HG03457 (cell line): ENCODE data around the gene KIT.

ENCODE experiments used
- ATAC-seq: cut with Tn5 transposase; IDR thresholded peaks from one replicate; pipeline ENCODE4 v1.9.1; 2021; ENCODE audit warnings: moderate number of reproducible peaks; ENCODE audit not compliant: unreplicated experiment

Gene KIT

DNA sequence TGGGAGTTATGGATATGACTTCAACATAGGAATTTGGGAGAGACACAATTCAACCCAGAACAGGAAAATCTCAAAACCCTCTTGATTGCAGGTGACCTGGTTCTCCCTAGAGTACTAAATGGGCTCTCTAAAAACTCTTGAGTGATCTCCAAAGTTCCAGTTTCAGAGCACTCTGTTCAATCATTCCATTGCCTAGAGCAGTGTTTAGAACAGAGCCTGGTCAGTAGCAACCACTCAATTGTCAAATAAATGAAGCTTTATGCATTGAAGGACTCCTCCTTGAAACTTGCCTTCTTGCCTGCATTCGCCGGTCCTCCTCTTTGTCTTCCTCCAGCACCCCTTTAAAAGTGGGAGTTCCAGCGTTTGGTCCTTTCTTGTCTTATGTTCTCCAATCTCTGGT lies 85.8 kb downstream of the KIT start:
- ATAC-seq = no peak

DNA sequence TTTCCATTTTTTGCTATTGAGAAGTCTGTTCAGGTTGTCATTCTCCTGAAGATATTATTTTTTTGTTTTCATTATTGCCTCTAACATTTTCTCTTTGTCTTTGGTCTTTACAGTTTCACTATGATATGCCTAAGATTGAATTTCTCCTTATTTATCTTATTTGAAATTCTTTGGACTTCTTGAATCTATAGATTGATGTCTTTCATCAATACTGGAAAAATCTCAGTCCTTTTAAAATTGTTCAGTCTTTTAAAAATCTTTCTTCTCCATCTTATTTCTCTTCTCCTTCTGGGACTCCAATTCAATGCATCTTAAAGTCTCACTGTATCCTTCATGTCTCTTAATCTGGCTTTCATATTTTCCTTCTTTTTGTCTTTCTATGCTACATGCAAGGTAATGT lies 86.7 kb downstream of the KIT start:
- ATAC-seq = no peak

DNA sequence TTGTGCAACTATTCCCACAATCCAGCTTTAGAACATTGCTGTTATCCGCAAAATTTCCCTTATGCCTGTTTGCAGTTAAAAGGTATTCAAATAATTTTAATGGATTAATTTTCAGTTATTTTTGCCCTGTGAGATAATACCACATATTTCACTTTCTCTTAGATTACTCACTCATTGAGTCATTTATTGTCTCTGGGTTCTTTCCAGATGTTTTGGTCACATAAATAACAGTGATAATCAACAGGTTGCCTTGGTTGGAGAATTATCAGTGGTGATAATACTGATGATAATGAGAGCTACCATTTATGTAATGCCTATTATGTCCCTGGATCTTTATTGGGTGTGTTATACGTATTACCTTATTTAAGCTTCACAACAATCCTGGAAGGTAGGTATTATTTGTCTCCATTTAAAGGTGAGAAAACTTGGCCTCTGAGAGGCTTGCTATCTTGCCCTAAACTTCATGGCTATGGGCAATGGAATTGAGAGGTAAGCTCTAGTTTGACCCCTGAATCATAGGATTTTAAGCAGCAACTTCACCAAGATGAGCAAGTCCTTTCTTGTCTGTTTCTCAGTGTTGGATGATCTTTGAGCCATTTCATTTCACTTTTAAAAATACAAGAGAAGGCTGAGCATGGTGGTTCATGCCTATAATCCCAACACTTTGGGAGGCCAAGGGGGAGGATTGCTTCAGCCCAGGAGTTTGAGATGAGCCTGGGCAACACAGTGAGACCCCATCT lies 87.4 kb downstream of the KIT start:
- ATAC-seq = no peak

DNA sequence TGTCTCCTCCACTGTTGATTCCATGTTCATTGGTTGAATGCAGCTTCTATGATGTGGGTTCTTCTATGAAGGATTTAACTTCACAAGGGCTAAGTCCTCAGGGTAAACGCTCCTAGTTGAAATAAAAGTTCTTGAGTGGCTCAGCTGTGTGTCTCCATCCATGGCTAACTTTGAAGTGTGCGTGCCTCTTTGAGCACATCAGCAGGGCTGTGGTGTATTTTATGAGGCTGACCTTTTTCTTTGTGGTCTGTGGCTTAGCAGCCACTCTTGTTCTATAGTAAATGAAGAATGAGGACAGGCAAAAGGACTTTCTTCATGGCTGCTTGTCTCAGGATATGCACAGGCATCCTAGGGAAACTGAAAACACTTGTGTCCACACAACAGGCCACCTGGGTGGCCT lies 88.5 kb downstream of the KIT start:
- ATAC-seq = peak; percentile 78

DNA sequence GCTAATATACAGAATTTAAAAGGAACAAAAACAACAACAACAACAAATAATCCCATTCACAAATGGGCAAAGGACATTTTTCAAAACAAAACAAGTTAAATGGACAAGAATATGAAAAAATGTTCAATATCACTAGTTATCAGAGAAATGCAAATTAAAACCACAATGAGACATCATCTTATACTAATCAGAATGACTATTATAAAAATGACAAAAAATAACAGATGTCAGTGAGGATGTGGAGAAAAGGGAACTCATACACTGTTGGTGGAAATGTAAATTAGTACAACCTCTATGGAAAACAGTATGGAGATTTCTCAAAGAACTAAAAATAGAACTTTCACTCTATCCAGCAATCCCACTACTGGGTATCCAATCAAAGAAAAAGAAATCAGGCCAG lies 92.6 kb downstream of the KIT start:
- no peak for ATAC-seq

DNA sequence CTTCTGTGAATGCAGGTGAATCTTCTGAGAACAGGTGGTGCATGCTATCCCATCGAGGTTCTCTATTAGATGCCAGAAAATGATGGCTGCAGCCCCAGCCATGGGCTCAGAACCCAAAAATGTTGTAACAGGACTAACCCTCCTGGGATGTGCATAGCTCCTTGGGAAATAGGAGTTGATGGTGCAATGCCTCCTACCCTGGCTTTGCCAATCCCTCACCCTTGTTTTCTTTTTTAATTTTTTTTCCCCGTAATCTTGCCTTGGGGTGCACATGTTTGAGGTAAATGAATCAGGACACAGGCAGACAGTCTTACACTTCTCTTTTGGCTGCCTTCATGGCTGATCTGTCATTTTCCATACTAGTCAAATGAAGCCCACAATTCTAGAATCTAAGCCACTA lies 96.6 kb downstream of the KIT start:
- no peak for ATAC-seq

DNA sequence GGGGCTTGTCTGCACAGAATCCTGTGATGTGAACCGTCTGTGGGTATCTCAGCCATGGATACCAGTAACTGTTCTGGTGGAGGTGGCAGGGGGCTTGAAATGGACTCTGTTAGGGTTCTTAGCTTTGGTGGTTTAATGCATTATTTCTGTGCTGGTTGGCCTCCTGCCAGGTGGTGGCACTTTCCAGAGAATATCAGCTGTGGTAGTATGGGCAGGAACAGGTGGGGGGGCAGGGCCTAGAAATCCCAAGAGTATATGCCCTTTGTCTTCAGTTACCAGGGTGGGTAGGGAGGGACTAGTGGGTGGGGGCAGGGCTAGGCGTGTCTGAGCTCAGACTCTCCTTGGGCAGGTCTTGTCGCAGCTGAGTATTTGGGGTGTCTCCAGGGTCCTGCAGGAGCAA lies 106.7 kb downstream of the KIT start:
- ATAC-seq = no peak

DNA sequence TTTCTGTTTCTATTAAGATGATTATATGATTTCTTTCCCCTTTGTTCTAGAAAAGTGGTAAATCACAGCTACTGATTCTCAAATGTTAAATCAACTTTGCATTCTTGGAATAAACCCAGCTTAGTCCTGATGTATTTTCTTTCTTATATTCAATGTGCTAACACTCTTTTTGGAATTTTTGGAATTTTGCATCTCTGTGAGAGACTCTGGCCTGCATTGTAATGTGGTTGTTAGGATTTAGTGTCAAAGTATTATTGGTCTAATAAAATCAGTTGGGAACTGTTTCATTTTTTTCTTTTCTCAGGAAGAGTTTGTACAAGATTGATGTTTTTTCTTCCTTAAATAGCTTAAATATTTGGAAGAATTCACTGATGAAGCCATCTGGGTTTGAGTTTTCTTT lies 109.6 kb downstream of the KIT start:
- ATAC-seq = no peak

DNA sequence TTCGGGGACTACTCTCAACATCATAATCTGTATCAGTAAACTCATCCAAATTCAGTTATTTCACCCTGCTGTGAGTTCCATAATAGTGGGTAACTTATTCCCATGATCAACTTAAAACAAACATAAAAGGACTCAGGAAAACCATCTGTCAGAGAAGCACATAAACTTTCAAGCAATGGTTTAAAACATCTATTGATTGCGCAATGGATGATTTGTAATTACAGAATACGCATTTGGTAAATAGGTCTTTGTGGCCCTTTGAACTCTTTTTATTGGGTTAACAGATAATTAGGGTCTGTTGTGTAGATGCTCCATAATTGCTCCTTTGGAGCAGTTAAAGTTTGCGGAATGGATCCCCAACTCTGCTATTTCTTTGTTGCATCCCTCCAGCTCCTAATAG lies 115.3 kb downstream of the KIT start:
- no peak for ATAC-seq

DNA sequence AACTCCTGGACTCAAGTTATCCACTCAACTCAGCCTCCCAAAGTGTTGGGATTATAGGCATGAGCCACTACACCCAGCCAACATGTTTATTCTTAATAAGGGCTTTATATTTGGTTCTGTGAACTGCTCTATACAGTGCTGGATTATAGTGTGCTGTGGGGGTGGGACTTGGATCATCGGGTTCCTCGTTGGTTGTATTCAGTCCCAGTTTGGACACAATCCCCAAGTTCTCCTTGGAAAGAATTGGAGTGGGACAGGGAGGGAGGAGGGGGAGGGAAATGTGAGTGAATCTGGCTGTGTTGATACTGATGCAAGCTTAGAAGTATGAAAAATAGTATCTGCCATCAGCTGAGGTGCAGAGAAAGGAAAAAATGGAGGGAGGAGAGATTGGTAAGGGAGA lies 121.3 kb downstream of the KIT start:
- no peak for ATAC-seq

DNA sequence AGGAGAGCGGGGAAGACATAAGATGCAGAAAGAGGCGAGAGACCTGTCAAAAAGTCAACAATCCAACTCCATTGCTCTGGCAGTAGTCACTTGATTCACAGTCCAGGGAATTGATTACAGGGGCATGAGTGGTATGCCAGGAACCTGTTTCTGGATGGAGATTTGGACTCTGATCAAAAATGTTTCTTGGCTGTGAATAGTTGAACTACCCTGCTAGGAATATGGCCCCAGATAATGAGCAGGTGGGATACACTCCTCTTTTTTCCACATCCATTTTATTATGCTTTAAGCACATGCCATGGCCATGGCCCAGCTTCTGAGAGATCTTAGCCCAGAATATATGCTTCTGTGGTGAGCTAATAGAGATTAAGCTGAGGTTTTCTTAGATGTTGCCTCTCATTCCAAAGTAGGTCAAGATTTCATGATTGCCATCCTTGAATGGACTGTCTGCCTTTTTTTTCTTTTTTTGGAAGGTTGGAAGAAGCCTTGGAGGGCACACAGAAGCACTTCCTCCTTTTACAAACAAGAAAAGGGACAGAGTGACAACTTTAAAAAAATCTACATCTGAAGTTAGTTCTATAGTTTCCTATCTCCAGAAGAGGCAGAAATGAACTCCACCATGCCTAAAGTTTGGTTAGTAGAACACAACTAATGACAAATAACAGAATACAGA lies 121.9 kb downstream of the KIT start:
- no peak for ATAC-seq

DNA sequence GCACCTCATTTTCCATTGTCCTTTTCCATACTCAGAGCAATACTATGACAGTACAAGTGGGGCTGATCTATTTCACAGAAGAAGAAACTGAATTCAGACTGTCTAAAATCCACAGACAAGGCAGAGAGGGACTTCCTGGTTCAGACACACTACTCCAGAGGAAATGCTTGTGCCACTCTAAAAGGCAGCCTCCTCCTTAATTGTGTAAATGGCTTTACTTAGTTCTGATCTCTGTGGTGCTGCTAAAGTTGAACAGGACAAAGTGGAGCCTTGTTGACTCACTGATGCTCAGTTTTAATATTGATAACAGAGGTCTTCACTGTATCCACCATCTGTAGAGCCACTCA lies 122.4 kb downstream of the KIT start:
- no peak for ATAC-seq

DNA sequence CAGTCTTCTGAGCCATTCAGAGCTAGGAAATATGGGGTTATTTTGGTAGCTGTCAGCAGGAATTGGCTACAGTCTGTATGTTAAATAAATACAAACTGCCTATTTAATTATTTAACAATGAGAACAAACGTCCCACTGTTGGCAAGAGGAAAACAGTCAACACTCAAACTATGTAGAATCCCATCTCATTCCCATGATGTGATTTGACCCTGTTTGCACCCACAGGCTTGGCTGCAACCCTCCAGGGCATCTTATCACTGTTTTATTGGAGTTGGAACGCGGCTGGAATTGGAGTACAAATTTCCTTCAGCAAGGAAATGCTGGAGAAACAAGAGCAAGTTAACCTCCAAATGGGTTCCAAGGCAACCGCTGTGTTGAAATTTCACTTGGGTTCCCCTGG lies 124.0 kb downstream of the KIT start:
- ATAC-seq = no peak

DNA sequence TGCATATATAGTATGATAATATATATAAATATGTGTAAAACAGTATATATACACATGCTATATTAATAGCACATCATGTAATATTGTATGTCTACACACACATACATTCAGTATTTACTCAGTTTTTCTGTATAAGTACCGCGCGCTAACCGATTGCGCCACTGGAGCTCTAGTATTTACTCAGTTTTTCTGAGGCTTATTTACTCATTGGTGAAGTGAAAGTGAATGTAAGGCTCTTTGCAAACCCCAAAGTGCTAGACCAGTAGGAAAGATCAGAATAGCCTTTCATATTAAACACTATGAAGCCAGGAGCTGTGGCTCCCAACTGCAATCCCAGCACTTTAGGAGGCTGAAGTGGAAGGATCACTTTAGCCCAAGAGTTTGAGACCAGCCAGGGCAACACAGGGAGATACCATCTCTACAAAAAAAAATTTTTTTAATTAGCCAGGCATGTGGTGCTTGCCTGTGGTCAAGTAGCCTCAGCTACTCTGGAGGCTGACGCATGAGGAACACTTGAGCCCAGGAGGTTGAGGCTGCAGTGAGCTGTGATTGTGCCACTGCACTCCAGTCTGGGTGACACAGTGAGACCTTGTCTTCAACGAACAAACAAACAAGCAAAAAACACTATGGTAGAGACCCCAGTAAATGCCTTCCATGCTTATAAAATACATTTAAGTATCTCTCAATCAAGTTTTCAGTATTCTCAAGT lies 125.8 kb downstream of the KIT start:
- no peak for ATAC-seq

DNA sequence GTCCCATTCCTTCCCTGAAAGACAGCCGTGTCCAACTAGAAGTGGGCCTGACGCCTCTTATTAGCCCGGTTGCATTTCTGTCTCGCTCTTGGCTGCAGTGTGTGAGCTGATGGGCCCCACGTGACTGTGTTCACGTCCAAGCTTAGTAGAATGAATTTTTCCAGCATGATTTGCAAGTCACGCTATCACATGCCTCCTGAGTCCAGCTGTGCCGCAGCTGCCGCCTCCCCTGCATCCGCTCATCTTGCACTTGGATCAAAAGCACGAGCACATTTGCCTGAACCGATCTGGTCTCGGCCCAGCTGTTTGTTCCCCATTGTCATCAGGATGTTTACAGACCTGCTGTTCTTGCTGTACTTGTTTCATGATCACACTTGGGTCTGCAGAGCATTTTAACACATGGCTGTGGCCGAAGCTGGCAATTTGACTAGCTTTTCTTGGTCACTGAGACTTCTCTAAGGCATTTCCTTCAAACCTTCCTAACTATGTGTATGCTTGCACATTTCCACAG lies 126.5 kb downstream of the KIT start:
- ATAC-seq = no peak
